ENCODE results near the gene GPR18.

GPR18 gene

DNA sequence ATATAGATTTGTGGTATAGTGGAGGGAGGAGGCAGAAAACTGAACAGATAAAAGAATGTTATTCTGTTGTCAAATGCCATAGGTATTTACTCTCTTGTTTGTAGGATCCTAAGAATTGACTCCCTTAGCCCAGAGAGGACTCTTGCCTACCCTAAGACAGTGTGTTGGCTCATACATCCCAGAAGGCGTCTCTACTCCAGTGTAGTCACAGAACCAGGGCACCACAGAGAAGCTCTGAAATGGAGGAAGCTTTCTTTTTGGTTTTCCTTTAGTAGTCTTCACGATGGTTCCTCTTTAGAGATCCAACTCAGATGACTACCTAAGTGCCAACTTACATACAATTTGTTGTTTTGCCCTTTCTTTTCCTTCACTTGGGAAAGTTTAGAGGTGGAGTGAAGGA, 35.0 kb upstream of the GPR18 start:
- no peak for DNase-seq (ENCODE audit: low read depth, low spot score)

DNA sequence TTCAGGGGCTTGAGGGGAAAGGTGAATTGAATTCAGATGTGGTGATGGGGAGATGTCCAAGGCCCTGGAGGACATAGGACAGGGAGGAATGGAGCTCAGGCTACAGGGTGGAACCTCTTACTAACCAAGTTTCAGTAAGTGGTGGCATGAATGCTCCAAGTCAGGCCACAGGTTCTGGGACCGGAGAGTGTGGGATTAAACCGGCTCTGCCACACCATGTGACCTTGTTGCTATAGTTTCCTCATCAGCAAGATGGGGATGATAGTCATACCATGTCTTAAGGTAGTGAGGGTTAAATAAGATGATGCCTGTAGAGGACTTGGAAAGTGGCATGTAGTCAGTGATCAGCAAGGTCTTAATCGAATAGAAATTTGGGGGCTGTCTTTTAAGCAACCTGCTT, 32.7 kb upstream of the GPR18 start:
- no peak for DNase-seq (ENCODE audit: low read depth, low spot score)

GRCh38 chr13:99289674-99290337, 31.6 kb upstream of the GPR18 start:
- no peak for DNase-seq (ENCODE audit: low read depth, low spot score)

DNA sequence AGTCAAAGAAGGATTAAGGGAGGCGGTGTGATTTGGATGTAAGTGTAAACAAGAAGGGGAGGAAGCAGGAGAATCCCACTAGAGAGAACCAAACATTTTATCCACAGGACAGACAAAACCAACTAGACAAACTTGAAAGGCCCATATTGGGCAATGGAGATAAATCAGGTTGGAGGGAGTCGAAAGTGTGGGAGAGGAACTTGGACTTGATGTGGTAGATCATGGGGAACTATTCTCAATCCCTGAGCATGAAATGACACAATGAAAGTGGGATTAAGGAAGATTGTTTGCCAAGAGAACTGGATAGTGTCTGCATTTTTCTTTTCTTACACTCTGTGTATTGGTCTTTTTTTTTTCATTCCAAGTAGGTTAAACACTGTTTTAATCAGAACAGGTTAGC, 31.1 kb upstream of the GPR18 start:
- DNase-seq (ENCODE audit: low read depth, low spot score), result no peak

DNA sequence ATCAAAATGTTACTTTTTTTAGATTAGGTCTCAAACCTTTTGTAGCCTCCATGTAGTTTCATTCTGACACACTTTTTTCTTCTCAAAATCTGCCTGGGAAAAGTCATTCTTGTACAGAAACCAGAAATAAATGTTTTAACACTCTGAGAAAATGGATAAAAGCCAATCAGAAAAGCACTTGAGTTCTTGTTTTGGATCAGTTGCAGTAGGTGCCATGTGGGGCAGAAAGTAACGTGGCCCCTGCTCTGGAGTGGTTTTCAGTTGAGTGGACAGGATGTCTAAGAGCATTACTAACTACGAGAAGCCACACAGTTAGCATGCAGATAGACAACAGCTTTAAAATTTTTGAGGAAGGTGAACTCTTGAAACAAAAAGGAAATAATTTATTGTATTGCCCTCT, 29.9 kb upstream of the GPR18 start:
- DNase-seq (ENCODE audit: low read depth, low spot score), result no peak

- no peak for DNase-seq (ENCODE audit: low read depth, low spot score)
These were observed 29.4 kb upstream of the GPR18 start for GRCh38 chr13:99287551-99287950.

GRCh38 chr13:99285432-99286182, 27.4 kb upstream of the GPR18 start:
- DNase-seq (ENCODE audit: low read depth, low spot score), result no peak

GRCh38 chr13:99282264-99283231, 24.4 kb upstream of the GPR18 start:
- DNase-seq (ENCODE audit: low read depth, low spot score), result no peak

DNA sequence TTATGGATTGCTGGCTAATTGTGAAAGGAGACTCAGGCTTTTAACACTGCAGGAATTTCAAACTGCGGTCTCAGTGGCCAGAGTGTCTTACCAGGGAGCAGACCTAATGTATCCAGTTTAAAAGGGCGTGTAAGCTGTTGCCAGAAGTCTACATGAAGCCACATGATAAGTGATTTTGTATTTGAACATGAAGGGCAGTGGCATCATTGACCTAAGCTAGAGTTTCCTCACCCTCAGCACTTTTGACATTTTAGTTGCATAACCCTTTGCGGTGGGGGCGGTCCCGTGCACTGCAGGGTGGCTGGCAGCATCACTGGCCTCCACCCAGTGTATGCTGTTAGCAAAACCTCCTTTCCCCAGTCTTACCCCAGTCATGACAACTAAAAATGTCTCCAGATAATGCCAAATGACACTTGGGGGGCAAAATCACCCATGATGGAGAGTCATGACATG, 23.7 kb upstream of the GPR18 start:
- DNase-seq (ENCODE audit: low read depth, low spot score), result no peak

DNA sequence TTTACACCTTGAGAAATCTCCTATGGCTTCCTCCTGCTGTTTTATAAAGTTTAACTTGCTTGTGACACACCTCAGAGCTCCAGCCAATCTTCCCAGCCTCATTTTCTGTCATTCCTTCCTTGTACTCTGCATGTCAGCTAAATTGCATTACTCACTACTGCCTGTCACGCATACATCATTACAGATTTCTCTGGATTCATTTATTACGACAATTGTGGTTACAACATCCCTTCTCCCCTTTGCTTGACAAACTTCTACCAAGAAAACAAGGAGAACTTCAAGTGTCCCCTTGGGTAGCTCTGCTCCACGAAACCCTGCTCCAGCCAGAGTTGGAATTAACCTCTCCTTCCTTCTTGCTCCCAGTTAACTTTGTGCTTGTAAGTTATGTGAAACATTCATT, 22.0 kb upstream of the GPR18 start:
- no peak for DNase-seq (ENCODE audit: low read depth, low spot score)

GRCh38 chr13:99279637-99280036, 21.5 kb upstream of the GPR18 start:
- DNase-seq (ENCODE audit: low read depth, low spot score), result no peak

DNA sequence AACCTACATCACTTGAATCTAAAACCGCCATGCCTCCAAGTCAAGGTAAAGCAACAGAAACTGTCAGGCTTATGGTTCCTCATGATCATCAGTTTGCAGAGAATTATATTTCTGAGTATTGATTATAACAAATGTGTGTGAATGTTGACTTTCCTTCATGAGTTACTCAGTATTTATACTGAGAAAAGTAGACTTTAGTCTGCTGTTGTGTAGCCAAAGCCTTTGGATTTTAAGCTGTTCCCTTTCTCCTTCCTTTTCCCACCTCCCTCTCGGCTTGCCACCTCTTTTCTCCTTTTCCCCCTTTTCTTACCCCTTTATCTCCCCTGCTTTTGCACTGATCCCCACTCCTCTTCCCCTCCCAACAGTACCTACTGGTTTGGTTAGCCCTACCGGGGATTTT, 20.7 kb upstream of the GPR18 start:
- no peak for DNase-seq (ENCODE audit: low read depth, low spot score)

GRCh38 chr13:99278200-99278599, 20.0 kb upstream of the GPR18 start:
- DNase-seq (ENCODE audit: low read depth, low spot score), result no peak

- no peak for DNase-seq (ENCODE audit: low read depth, low spot score)
These were observed 19.4 kb upstream of the GPR18 start for GRCh38 chr13:99277629-99278028.

DNA sequence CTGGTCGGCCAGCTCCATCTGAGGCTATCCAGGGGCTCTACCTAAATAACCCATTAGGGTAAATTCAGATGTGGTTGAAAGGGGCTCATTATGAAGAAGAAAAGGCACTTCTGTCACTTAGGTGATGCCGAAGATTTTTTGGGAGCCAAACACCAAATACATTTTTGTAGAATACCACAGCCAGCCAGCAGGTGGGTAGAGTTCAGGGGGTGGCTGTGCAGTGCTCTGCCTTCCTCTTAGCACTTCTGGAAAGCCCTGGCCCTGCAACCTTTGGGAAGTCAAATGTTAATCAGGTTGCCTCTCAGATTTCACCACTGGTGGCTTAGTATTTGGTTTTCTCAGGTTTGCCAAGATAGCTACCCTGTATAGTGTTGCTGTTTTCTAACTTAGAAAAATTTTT, 18.5 kb upstream of the GPR18 start:
- no peak for DNase-seq (ENCODE audit: low read depth, low spot score)

- DNase-seq (ENCODE audit: low read depth, low spot score), result no peak
These were observed 16.9 kb upstream of the GPR18 start for GRCh38 chr13:99275093-99275469.

- no peak for DNase-seq (ENCODE audit: low read depth, low spot score)
These were observed 14.9 kb upstream of the GPR18 start for GRCh38 chr13:99273128-99273527.

- DNase-seq (ENCODE audit: low read depth, low spot score), result no peak
These were observed 14.3 kb upstream of the GPR18 start for GRCh38 chr13:99272481-99272880.

DNA sequence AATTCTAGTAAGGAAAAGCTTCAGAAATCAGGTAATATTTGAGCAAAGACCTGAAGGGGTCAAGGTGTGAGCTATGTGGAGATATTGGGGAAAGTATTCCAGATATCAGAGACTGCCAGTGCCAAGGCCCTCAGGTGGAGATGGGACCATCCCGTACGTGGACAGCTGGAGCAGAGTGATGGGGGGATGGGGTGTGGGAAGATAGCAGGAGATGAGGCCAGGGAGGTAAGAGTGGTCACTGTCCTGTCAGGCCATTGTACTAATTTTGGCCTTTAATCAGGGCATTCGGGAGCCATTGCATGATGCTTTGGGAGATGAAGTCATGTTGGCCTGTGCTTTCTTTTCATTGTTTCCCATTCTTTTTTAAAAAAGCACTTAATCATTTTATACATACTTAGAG, 13.1 kb upstream of the GPR18 start:
- DNase-seq (ENCODE audit: low read depth, low spot score), result no peak

GRCh38 chr13:99270518-99270917, 12.3 kb upstream of the GPR18 start:
- DNase-seq (ENCODE audit: low read depth, low spot score), result no peak

- no peak for DNase-seq (ENCODE audit: low read depth, low spot score)
These were observed 11.6 kb upstream of the GPR18 start for GRCh38 chr13:99269627-99270241.

DNA sequence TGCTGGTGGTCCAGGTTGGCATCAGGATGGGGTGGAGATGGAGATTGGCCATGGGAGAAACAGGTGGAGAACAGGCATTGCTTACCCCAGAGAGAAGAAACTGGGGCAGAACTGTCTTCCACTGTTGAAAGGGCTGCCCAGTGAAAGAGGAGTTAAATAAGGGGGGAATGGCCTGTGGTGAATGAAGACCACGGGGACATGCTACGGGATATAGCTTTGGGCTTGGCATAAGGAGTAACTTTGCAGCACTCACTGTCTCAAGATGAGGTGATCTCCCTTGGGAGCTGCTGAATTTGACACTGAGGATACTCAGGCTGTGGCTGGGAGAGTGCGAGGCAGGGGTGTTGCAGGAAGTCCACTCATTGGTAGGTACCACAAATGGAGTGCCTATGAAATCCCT, 10.6 kb upstream of the GPR18 start:
- no peak for DNase-seq (ENCODE audit: low read depth, low spot score)

Measured in ELF-1 (cell line).